Kidney (tissue), 14 donors: ENCODE data around the gene ZMAT1. TPM values are rescaled to one million over a fixed set of nuclear protein-coding genes. Genes with fewer than 3 reads are reported as not detected.
A peak's percentile ranks its signal among the peaks of the same experiment; 100 is the strongest.

Experiments used
- DNase-seq, 5 donors: peaks; one replicate each; pipeline ENCODE4 v3.0.0-alpha.2; 2013 to 2020
- FAIRE-seq: peaks from 2 replicates; lab custom pipeline; 2012; peaks lifted over from hg19 to GRCh38; lab: Jason Lieb, UNC
- H3K27ac ChIP-seq, 2 donors: one replicate each; pipeline ENCODE4 v1.7.0; 2013; ENCODE audit warnings: low read depth in 2 of 2, low read length in 2 of 2, inconsistent platforms in 1 of 2
- H3K27me3 ChIP-seq: one replicate; pipeline ENCODE4 v1.7.1; 2013; ENCODE audit warnings: low read length, inconsistent platforms; ENCODE audit not compliant: control insufficient read depth, insufficient read depth
- H3K36me3 ChIP-seq, 3 donors: one replicate each; pipeline versions ENCODE4 v1.7.0 to v1.7.1; 2013; ENCODE audit warnings: low read length in 3 of 3, control low read depth in 1 of 3, inconsistent platforms in 1 of 3; ENCODE audit not compliant: insufficient read depth in 3 of 3, control insufficient read depth in 2 of 3
- H3K4me1 ChIP-seq, 3 donors: one replicate each; pipeline versions ENCODE4 v1.7.0 to v1.7.1; 2013; ENCODE audit warnings: low read length in 3 of 3, inconsistent platforms in 1 of 3, low read depth in 1 of 3; ENCODE audit not compliant: control insufficient read depth in 2 of 3, insufficient read depth in 2 of 3
- H3K4me3 ChIP-seq, 3 donors: one replicate each; pipeline versions ENCODE4 v1.7.0 to v1.8.1; 2013; ENCODE audit warnings: low read length in 3 of 3, control low read depth in 1 of 3, inconsistent platforms in 1 of 3
- H3K9ac ChIP-seq, 3 donors: one replicate each; pipeline versions ENCODE4 v1.7.0 to v1.7.1; 2013; ENCODE audit warnings: low read length in 3 of 3, control low read depth in 1 of 3, inconsistent platforms in 1 of 3
- H3K9me3 ChIP-seq, 3 donors: one replicate each; pipeline versions ENCODE4 v1.7.0 to v1.7.1; 2013; ENCODE audit warnings: low read length in 3 of 3, control low read depth in 1 of 3, inconsistent platforms in 1 of 3; ENCODE audit not compliant: control insufficient read depth in 2 of 3, insufficient read depth in 1 of 3
- CTCF ChIP-seq: IDR thresholded peaks from 3 replicates; pipeline ENCODE4 v1.5.1; 2012; ENCODE audit warnings: mild to moderate bottlenecking, moderate library complexity, borderline replicate concordance; ENCODE audit not compliant: insufficient read depth; ENCODE audit errors: extremely low read depth
- intact Hi-C: fragments of 100-400 bp; cut with DNase I; formaldehyde crosslinking; loops from one replicate; pipeline ENCODE4 v1.11.1; 2022
- polyA plus RNA-seq: library from polyadenylated mRNA; stranded (reverse); fragments of 350-450 nt; fragmentation: Illumina TruSeq; extraction: RNeasy Lipid Tissue Mini Kit (QIAGEN cat#74804); gene quantifications from one replicate; pipeline ENCODE4 v1.2.3, GENCODE V29; 2014; ENCODE audit warnings: low read depth, low replicate concordance; ENCODE audit not compliant: insufficient read depth
- total RNA-seq: library from RNA; stranded (reverse); fragmentation: NEBNext Ultra II Directional; extraction: Animal tissue kit (Norgen Biotek cat#: 25700); gene quantifications from one replicate; pipeline ENCODE4 v1.2.1, GENCODE V29; 2021
- donor health status: control.
- donor health status: control.
- donor health status: control.
- donor health status: control.
- donor health status: control.
- donor health status: DM: yes; HTN: yes; CAD: no.
- donor health status: Normal renal cell carcinoma (clear cell type).

ZMAT1 gene
- total and polyA plus RNA-seq, 2 donors from 2014 or later: 8.5 to 20.0 TPM

GRCh38 chrX:101906136-101906796 is 25.6 kb downstream of the ZMAT1 start:
- FAIRE-seq (no peak), DNase-seq (peak in 1 of 5 donors; percentile 58)
- TF ChIP-seq CTCF: no peak

GRCh38 chrX:101904996-101905395 is 26.8 kb downstream of the ZMAT1 start:
- no peak for FAIRE-seq
- intact Hi-C loops: no loop called here
- no peak overlapping the region for H3K4me3 ChIP-seq

More at GRCh38 chrX:101906136-101906796, 25.6 kb downstream of the ZMAT1 start:
- Histone ChIP-seq H3K36me3 (no peaks in the 10 kb centered on the region), H3K9me3 (no peaks in the 10 kb centered on the region), H3K27me3 (no peaks in the 10 kb centered on the region), H3K4me3 (no peak overlapping the region), H3K27ac (no peak overlapping the region), H3K4me1 (no peaks in the 10 kb centered on the region), H3K9ac (no peak overlapping the region)
- intact Hi-C loops: no loop called here

More at GRCh38 chrX:101904996-101905395, 26.8 kb downstream of the ZMAT1 start:
- Histone ChIP-seq H3K36me3 (no peaks in the 10 kb centered on the region), H3K27ac (no peak overlapping the region), H3K27me3 (no peaks in the 10 kb centered on the region), H3K9ac (no peak overlapping the region), H3K4me1 (no peaks in the 10 kb centered on the region), H3K9me3 (no peaks in the 10 kb centered on the region)
- TF ChIP-seq CTCF: no peak
- no peak for DNase-seq

Other genes starting within 250 kb of the ZMAT1 start
- gene TCEAL2, start 193.7 kb upstream of the ZMAT1 start, total RNA-seq: 2.6 TPM
- gene TCEAL2, start 193.7 kb upstream of the ZMAT1 start, polyA plus RNA-seq: 47.2 TPM
- not detected for gene TCEAL6, start 210.5 kb upstream of the ZMAT1 start, total RNA-seq
- 1.1 TPM for gene TCEAL6, start 210.5 kb upstream of the ZMAT1 start, polyA plus RNA-seq
- gene BEX5, start 223.9 kb upstream of the ZMAT1 start, total RNA-seq: 9.5 TPM
- 42.4 TPM for gene BEX5, start 223.9 kb upstream of the ZMAT1 start, polyA plus RNA-seq